CD14-positive monocyte (primary cell): ENCODE results near the gene PGM2L1. TPM values are rescaled to one million over a fixed set of nuclear protein-coding genes. Genes with fewer than 3 reads are reported as not detected.
A peak's percentile ranks its signal among the peaks of the same experiment; 100 is the strongest.

Experiments used
- DNase-seq, 3 donors: peaks; one replicate each; pipeline ENCODE4 v3.0.0-alpha.2; 2011 to 2022
- H2AFZ ChIP-seq: 2 replicates; pipeline ENCODE4 v1.6.0; 2012; ENCODE audit warnings: mild to moderate bottlenecking, low read depth, low read length, inconsistent platforms; ENCODE audit not compliant: insufficient read depth, poor library complexity, severe bottlenecking
- H3K27ac ChIP-seq, 2 donors: 1 replicate in 1 of 2; 2 replicates in 1 of 2; pipeline ENCODE4 v1.5.1; 2012 to 2013; ENCODE audit warnings: low read length in 2 of 2, control low read depth in 1 of 2, inconsistent platforms in 1 of 2, low read depth in 1 of 2, mild to moderate bottlenecking in 1 of 2
- H3K27me3 ChIP-seq, 2 donors: one replicate each; pipeline versions ENCODE4 v1.6.0 to v1.6.1; 2011 to 2013; ENCODE audit warnings: low read length in 2 of 2; ENCODE audit not compliant: control insufficient read depth in 2 of 2, insufficient read depth in 2 of 2
- H3K36me3 ChIP-seq, 2 donors: replicated peaks in 1 of 2; 1 replicate in 1 of 2; 2 replicates in 1 of 2; pipeline versions ENCODE4 v1.5.1 to v1.6.1; 2012 to 2013; ENCODE audit warnings: low read length in 2 of 2, control low read depth in 1 of 2, inconsistent platforms in 1 of 2, mild to moderate bottlenecking in 1 of 2; ENCODE audit not compliant: insufficient read depth in 2 of 2, control insufficient read depth in 1 of 2
- H3K4me1 ChIP-seq, 2 donors: 1 replicate in 1 of 2; 2 replicates in 1 of 2; pipeline versions ENCODE4 v1.5.1 to v1.6.1; 2012 to 2013; ENCODE audit warnings: low read length in 2 of 2, control low read depth in 1 of 2, inconsistent platforms in 1 of 2, mild to moderate bottlenecking in 1 of 2, moderate library complexity in 1 of 2; ENCODE audit not compliant: insufficient read depth in 2 of 2, control insufficient read depth in 1 of 2
- H3K4me2 ChIP-seq: replicated peaks from 2 replicates; pipeline ENCODE3; 2012; ENCODE audit warnings: low read length, moderate library complexity, mild to moderate bottlenecking; ENCODE audit not compliant: poor library complexity, severe bottlenecking; ENCODE audit errors: extremely low read depth
- H3K4me3 ChIP-seq, 3 experiments: fragments of 200-600 bp in 1 of 3; sonication (generic) in 1 of 3; replicated peaks in 1 of 3; 1 replicate in 2 of 3; 2 replicates in 1 of 3; pipeline ENCODE4 v1.5.1; 2011 to 2013; ENCODE audit warnings: low read length in 3 of 3, mild to moderate bottlenecking in 3 of 3, control low read depth in 2 of 3, low read depth in 2 of 3, inconsistent platforms in 1 of 3, moderate library complexity in 1 of 3
- H3K79me2 ChIP-seq: 2 replicates; pipeline ENCODE4 v1.6.0; 2012; ENCODE audit warnings: mild to moderate bottlenecking, control low read depth, inconsistent platforms, low read length, moderate library complexity; ENCODE audit not compliant: insufficient read depth
- H3K9ac ChIP-seq: 2 replicates; pipeline ENCODE4 v1.6.0; 2017; ENCODE audit warnings: low read length, mild to moderate bottlenecking; ENCODE audit not compliant: insufficient read depth, poor library complexity, severe bottlenecking
- H3K9me3 ChIP-seq, 2 donors: replicated peaks in 1 of 2; 1 replicate in 1 of 2; 2 replicates in 1 of 2; pipeline versions ENCODE4 v1.5.1 to v1.6.1; 2012 to 2013; ENCODE audit warnings: low read length in 2 of 2, control low read depth in 1 of 2; ENCODE audit not compliant: control insufficient read depth in 1 of 2, insufficient read depth in 1 of 2
- H4K20me1 ChIP-seq: 2 replicates; pipeline ENCODE4 v1.6.0; 2012; ENCODE audit warnings: mild to moderate bottlenecking, low read length, control low read depth, moderate library complexity; ENCODE audit not compliant: insufficient read depth
- H3K27ac Mint-ChIP-seq, 7 donors: one replicate each; pipeline ENCODE4 v1.8.0; 2020; ENCODE audit warnings: mild to moderate bottlenecking in 7 of 7, mixed read lengths in 7 of 7, moderate library complexity in 6 of 7, inconsistent platforms in 2 of 7
- H3K27me3 Mint-ChIP-seq, 3 donors: one replicate each; pipeline ENCODE4 v1.8.0; 2021 to 2022; ENCODE audit warnings: low read depth in 3 of 3, mild to moderate bottlenecking in 3 of 3, mixed read lengths in 3 of 3, moderate library complexity in 3 of 3, inconsistent platforms in 1 of 3
- H3K36me3 Mint-ChIP-seq, 2 donors: one replicate each; pipeline ENCODE4 v1.8.0; 2020; ENCODE audit warnings: mixed read lengths in 2 of 2, inconsistent platforms in 1 of 2, mild to moderate bottlenecking in 1 of 2
- H3K4me1 Mint-ChIP-seq: one replicate; pipeline ENCODE4 v1.8.0; 2020; ENCODE audit warnings: mild to moderate bottlenecking, mixed read lengths
- H3K4me3 Mint-ChIP-seq, 2 donors: one replicate each; pipeline ENCODE4 v1.8.0; 2020; ENCODE audit warnings: mild to moderate bottlenecking in 2 of 2, mixed read lengths in 2 of 2, moderate library complexity in 1 of 2
- H3K9me3 Mint-ChIP-seq, 7 donors: one replicate each; pipeline ENCODE4 v1.8.0; 2020 to 2022; ENCODE audit warnings: mixed read lengths in 7 of 7, mild to moderate bottlenecking in 6 of 7, moderate library complexity in 6 of 7, inconsistent platforms in 2 of 7
- WGBS: methylation state at CpG from one replicate; pipeline ENCODE4 v1.1.5; 2013; ENCODE audit warnings: missing lambda C conversion rate; ENCODE audit not compliant: insufficient coverage; 5-methylcytosine and 5-hydroxymethylcytosine counted together
- intact Hi-C, 2 donors: fragments of 100-400 bp; cut with micrococcal nuclease; formaldehyde crosslinking; loops; one replicate each; pipeline versions ENCODE4 v1.15.0 to v1.15.1; 2023
- polyA plus RNA-seq, 3 donors: library from polyadenylated mRNA; depleted of rRNA in 1 of 3; unstranded in 2 of 3; stranded (reverse) in 1 of 3; fragments of 300-500 nt in 2 of 3; fragments of >200 nt in 1 of 3; fragmentation: Illumina TruSeq in 2 of 3; gene quantifications; 1 replicate in 2 of 3; 2 replicates in 1 of 3; pipeline ENCODE4 v1.2.3, GENCODE V29; 2012 to 2021
- TF ChIP-seq, protein P1 (sequence below): fragments of 200-600 bp; IDR thresholded peaks from one replicate; pipeline ENCODE4 v1.8.0; 2022; ENCODE audit warnings: antibody characterized with exemption, mild to moderate bottlenecking

The PGM2L1 gene
- polyA plus RNA-seq, 3 donors = 0.25 to 0.81 (median 0.62) TPM

DNA sequence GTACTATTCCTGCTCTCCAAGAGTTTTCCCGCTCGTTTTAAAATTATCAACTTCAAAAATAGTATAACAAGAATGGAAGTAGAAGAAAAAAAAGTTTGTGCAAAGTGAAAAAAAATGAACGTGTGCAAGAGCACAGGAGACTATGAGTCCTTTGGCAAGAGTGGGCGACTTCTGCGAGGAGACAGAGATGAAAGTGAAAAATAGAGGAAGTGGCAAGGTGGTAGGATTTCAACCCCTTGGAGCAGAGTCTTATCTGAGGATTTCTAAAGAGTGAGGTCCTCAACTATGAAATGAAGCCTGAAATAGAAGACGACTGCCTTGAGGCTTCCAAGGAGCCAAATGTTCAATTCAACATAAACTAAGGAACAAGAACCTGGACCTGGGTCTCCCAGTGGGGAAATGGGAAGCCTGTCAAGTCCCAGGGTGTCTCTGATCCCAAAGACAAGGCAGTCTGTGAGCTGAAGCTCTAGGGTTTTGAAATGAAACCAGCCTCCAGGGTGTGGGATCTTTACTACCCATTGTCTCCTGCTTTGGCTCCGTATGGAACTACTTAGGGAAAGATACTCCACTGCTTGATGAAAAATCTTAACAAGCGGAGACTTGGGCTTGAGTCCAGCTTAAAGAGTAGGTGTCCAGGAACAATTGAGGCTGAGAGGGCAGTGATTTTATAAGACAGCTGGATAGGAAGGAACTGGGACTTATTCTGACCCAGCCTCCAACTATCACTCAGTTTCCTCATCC, 91.6 kb downstream of the PGM2L1 start:
- intact Hi-C loops = no loop called here
- TF ChIP-seq, protein P1, sequence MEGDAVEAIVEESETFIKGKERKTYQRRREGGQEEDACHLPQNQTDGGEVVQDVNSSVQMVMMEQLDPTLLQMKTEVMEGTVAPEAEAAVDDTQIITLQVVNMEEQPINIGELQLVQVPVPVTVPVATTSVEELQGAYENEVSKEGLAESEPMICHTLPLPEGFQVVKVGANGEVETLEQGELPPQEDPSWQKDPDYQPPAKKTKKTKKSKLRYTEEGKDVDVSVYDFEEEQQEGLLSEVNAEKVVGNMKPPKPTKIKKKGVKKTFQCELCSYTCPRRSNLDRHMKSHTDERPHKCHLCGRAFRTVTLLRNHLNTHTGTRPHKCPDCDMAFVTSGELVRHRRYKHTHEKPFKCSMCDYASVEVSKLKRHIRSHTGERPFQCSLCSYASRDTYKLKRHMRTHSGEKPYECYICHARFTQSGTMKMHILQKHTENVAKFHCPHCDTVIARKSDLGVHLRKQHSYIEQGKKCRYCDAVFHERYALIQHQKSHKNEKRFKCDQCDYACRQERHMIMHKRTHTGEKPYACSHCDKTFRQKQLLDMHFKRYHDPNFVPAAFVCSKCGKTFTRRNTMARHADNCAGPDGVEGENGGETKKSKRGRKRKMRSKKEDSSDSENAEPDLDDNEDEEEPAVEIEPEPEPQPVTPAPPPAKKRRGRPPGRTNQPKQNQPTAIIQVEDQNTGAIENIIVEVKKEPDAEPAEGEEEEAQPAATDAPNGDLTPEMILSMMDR = no peak
- no peaks in the 10 kb centered on the region for H4K20me1 ChIP-seq
- H3K4me3 ChIP-seq = no peak overlapping the region
- H3K27ac ChIP-seq = no peak overlapping the region
- peaks cover 6 to 10% of the 10 kb centered on the region in 2 donors for H3K4me1 ChIP-seq
- H3K27me3 ChIP-seq = peaks cover 6 to 10% of the 10 kb centered on the region in 2 donors
- H3K9ac ChIP-seq = no peak overlapping the region
- Mint-ChIP-seq H3K27ac (peak overlapping the region in 1 of 7 donors; percentile 48), H3K27me3 (peaks cover 18 to 23% (median 20%) of the 10 kb centered on the region in 3 donors), H3K4me3 (no peak overlapping the region), H3K9me3 (no peaks in the 10 kb centered on the region), H3K36me3 (no peaks in the 10 kb centered on the region), H3K4me1 (peaks cover 14% of the 10 kb centered on the region)
- no peak for DNase-seq
- 13% methylated on average over 3 of the region's 8 CpGs for WGBS
- H3K9me3 ChIP-seq = no peaks in the 10 kb centered on the region
- H3K36me3 ChIP-seq = no peaks in the 10 kb centered on the region
- no peaks in the 10 kb centered on the region for H3K79me2 ChIP-seq
- H3K4me2 ChIP-seq = no peak overlapping the region
- no peak overlapping the region for H2AFZ ChIP-seq

DNA sequence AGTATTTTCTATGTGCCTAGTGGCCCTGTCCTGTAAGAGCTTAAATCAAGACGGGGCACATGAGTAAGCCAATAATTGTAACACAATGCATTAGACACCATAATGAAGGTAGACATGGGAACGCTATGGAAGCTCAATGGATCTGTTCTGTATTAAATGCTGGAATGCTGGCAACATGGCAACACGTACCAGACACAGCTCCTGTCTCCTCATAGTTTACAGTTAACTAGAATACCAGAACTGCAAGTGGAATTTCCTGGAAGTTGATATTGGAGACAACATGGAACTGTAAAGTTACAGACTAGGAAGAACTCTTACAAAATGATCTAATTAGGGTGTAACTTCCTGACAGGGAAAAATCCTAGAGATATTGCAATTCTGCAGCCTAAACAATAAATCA, 99.2 kb downstream of the PGM2L1 start:
- no CpG with 5 or more reads among the region's 3 CpGs for WGBS

More for the DNA sequence above, 99.2 kb downstream of the PGM2L1 start:
- Histone ChIP-seq H3K9ac (no peak overlapping the region), H3K27me3 (no peaks in the 10 kb centered on the region), H3K4me3 (no peak overlapping the region), H3K9me3 (no peaks in the 10 kb centered on the region), H2AFZ (no peak overlapping the region), H3K36me3 (no peaks in the 10 kb centered on the region), H3K79me2 (no peaks in the 10 kb centered on the region), H3K4me2 (no peak overlapping the region), H3K4me1 (no peaks in the 10 kb centered on the region), H3K27ac (no peak overlapping the region), H4K20me1 (no peaks in the 10 kb centered on the region)
- Mint-ChIP-seq H3K9me3 (peaks cover 0 to 4% (median 2%) of the 10 kb centered on the region in 7 donors), H3K4me3 (no peak overlapping the region), H3K27ac (no peak overlapping the region), H3K4me1 (peaks cover 8% of the 10 kb centered on the region), H3K27me3 (peaks cover 3 to 6% (median 5%) of the 10 kb centered on the region in 3 donors), H3K36me3 (no peaks in the 10 kb centered on the region)
- TF ChIP-seq, protein P1 = no peak
- intact Hi-C loops = no loop called here
- DNase-seq = no peak
